Activated CD4-positive, alpha-beta T cell treated with anti-CD3 and anti-CD28 coated beads, Interleukin-10, Interleukin-2, amounts not matched to agents 100 ng/mL and 50 ng/mL, durations not matched to agents 16 hours and 8 hours (primary cell): ENCODE data around the gene STEAP3.
A peak's percentile ranks its signal among the peaks of the same experiment; 100 is the strongest.

Source experiments
- DNase-seq: peaks from one replicate; pipeline ENCODE4 v3.0.0-alpha.2; 2020

The STEAP3 gene

DNA sequence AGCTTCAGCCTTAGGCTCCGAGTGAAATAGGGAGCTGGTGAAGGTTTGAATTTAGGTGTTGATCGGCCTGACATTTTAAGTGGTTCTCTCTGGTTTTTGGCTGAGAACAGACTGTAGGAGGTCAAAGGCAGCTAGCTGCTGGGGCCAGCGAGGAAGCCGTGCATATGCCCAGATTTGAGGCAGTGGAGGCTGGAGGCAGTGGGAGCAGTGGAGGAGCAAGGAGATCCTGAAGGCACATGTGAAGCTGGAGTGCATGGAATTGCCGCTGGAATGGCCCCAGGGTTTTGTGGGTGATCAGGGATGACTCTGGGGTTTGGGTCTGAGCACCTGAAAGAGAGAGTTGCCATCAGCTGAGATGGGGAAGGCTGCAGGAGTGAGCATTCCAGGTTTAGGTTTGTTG lies 25.1 kb downstream of the STEAP3 start:
- DNase-seq, result no peak

DNA sequence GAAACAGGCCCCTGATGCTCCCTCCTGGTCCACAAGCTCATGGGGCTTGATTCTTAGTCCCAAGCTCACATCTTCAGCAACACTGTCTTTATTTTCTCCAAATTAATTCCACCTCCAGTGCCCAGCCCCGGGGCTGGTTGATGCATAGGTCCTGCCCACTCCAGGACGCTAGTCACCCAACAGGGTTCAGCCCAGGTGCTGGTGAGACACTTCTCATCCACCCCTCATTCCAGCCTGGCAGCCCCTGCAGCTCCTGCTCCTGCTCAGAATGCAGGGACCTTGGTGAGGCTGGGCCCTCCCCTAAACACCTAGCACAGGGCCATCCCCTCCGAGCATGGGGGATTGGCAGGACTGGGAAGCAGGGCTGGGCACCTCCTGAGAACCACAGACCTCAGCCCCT lies 25.7 kb downstream of the STEAP3 start:
- DNase-seq, result no peak

- DNase-seq, result no peak
Observed at GRCh38 chr2:119249855-119250717, 26.5 kb downstream of the STEAP3 start.

GRCh38 chr2:119250718-119251290 lies 27.2 kb downstream of the STEAP3 start:
- DNase-seq, result no peak

DNA sequence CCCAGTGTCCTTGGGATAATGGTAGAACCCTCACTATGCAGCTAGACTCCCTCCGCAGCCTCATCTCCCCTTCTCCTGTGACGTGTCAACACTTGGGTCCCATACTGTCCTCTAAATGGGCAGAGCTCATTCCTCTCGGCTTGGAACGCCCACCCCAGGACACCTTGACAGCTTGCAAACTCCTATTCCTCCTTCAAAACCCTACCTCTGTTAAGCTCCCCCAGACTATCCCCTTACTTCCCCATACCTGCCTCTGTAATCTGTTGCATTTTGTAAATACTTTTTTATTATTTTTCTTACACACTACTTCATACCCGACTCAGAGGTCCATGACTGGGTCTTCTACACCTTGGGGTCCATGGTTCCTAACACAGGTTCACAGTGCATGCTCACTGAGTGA lies 28.0 kb downstream of the STEAP3 start:
- DNase-seq, result no peak

GRCh38 chr2:119252186-119253113 lies 28.8 kb downstream of the STEAP3 start:
- DNase-seq, result peak; percentile 8

- no peak for DNase-seq
Observed at GRCh38 chr2:119253114-119253702, 29.6 kb downstream of the STEAP3 start.

DNA sequence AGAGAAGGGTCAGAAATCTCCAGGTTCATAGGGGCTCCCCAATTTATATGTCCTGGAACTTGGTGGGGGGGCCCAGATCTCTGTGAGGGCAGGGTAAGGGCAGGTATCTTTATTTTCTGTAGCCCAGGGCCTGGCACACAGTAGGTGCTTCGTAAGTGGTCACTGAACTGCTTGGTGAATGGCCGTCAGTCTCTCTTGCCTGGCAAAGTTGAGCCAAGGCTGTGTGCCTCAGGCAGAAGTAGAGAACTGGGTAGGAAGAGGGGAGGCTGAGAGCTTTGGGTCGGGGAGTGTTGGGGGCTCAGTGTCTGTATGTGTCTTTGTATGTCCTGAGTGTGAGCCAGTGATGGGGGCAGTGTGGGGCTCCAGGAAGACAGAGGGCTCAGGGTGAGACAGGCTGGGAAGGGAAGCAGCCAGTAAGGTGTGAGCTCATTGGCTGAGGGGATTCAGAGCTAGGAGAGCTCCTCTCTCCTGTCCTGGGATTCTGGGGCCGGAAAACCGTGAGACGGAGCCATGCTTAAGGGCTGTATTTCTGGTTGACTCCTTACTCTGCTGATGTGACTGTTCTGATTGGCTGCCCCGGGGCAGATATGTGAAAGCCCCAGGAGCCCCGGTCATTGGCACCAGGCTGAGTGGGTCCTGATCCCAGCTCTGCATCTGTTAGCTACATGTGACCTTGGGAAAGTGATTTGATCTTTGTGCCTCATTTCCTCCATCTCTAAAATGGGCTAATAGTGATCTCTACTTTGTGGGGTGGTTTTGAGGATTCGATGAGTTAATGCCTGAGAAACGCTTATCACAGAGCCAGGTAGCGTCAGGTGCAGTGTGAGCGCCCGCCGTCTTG lies 30.3 kb downstream of the STEAP3 start:
- DNase-seq, result no peak

GRCh38 chr2:119254601-119255080 lies 31.0 kb downstream of the STEAP3 start:
- DNase-seq, result no peak

DNA sequence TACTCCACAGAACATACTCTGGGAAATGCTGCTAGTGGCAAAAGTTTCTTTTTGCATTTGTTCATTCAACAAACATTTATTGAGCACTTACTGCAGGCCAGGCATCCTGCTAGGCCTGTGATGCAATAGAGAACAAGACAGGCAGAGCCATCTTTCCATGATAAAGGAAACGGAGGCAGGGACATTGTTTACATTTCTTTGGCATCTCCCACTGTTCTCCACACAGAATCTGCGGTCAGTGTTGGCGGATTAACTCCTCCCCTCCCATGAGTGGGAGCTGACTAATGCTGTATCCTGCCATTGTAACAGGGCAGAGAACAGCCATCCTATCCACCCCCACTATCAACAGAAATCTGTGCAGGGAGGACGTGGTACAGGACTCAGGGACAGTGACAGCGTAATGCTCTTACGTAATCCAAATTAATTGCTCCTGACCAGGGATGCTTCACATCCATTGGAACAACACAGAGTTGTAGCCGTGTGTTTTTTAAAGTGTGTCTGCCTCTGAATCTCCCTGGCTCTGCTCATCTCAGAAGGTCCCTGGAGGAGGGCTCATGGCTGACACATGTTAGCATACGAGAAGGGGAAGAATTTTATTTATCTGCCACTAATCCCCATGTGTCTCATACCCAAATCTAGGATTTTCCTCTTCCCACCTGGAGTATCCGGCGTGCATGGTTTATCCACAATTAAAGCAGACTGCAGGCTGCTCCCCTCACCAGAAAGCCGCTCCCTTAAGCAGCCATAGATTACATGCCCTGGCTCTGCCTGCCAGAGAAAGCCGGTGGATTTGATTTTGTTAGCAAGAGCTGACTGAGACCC lies 32.3 kb downstream of the STEAP3 start:
- no peak for DNase-seq

DNA sequence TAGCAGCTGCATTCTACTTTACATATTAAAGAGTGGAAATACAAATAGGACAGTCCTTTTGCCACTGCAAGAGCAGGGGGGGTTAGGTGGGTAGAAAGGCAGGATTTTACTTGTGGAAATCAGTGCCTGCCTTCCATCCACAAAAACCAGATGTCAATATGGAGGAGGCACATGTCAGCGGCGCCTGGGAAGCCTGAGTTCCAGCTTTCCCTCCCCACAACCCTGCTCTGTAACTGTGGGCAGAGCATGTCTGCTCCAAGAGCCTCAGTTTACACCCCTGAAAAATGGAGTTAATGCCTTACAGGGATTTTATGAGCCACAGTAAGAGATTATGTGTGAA lies 32.9 kb downstream of the STEAP3 start:
- DNase-seq, result no peak

DNA sequence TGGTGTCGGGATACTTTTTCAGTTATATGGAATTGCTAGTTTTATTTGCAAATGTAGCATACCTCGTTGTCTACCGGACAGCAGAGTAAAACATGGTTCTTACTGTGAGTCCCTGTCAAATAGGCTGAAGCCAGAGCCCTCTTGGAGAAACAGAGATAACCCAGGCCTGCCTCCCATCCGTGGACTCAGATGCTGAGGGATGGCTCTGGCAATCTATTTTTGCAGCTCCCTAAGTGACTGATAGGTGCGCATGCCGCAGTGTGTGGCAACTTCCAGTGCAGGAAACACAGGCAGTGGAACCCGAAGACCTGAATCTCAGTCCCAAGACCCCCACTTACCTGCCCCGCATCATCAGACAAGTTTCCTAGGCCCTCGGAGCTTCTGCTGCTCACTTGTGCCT lies 33.6 kb downstream of the STEAP3 start:
- no peak for DNase-seq

DNA sequence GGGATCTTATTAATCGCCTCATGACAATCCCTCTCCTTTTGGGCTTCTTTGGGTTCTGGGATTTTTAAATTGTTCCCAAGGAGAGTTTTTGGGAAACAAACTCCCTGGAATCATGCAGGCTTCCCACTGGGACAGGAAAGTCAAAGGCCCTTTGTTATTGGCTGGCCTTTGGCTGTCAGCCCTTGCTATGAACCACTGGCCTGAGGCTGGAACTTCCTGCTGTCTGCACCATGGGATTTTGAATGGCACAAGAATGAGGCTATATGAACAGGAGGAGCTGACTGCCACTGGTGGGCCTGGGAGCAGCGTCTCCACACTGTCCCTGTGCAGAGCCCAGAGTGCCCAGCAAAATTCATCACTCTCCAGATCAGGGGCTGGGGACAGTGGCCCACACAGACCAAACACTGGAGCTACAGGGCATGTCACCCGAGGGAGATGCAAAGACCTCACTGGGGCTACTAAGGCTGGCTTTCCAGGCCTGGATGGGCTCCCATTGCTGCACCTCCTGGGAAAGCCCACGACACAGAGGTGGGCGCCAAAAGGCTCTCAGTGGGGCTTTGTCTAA lies 35.7 kb downstream of the STEAP3 start:
- no peak for DNase-seq

GRCh38 chr2:119260646-119261492 lies 37.2 kb downstream of the STEAP3 start:
- DNase-seq, result no peak

DNA sequence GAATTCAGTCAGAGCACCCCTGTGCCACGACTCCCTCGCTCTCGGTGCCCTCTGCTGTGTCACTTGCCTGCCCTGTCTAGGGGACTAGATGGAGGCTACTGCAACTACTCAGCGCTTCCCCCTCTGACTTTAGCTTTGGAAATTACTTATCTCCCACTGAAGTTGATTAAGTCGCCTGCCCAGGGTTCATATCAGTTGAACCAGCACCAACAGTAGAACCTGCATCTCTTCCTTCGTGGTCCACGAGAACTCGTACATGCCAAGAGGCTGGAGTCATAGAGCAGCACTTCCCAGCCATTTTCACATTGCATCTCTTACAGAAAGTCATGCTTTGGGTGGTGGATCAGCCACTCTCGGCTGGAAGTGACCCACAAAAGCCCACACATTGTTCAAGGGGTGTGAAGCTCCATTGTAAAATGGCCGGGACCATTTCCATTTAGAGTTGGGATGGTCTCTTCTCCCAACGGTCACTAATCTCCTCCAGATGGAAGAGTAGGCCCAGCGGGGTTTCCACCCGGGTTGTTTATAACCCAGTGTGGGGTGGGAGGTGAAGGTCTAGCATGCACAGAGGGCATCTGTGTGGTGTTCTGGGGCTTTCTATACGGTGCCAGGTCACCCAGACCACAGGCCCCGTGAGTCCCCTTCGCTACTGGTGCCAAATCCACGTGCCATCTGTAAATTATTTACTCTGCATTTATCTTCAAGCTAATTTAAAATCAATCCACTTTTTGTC lies 38.0 kb downstream of the STEAP3 start:
- DNase-seq, result no peak

GRCh38 chr2:119263025-119263424 lies 39.4 kb downstream of the STEAP3 start:
- no peak for DNase-seq

DNA sequence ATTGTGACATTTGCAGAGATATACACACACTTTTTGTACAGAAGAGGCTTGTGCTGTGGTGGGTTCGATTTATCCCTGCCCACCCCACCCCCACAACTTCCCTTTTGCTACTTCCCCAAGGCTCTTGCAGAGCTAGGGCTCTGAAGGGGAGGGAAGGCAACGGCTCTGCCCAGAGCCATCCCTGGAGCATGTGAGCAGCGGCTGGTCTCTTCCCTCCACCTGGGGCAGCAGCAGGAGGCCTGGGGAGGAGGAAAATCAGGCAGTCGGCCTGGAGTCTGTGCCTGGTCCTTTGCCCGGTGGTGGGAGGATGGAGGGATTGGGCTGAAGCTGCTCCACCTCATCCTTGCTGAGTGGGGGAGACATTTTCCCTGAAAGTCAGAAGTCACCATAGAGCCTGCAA lies 40.0 kb downstream of the STEAP3 start:
- DNase-seq, result no peak

DNA sequence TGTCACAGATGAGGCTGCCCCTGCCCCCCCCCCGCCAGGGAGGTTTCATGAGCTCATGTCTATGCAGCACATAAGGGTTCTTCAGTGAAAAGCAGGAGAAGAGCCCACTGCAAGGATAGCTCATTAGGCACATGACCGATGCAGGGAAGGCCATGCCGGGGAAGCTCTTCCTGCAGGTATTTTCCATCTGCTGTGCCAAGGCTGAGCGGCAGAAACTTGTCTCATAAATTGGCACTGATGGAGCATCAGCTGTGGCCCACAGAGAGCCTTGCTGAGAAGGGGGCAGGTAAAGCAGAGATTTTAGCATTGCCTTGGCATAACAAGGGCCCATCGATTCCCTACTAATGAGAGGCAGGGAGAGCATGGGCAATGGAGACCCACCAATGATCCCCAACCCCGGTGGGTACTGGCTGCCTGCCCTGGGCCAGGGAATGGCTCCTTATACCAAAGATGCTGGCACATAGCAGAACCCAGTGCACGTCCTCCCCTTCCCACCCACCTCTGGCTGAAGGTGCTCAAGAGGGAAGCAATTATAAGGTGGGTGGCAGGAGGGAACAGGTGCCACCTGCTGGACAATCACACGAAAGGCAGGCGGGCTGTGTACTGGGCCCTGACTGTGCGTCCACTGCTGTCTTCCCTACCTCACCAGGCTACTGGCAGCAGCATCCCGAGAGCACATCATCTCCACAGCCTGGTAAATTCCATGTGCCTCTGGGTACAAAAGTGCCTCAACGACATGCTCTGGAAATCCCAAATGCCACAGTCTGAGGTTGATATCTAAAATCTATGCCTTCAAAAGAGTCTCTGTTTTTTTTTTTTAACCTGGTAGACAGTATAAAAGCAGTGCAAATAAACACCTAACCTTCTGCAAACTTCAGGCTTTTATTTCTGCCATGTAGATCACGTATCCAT lies 41.4 kb downstream of the STEAP3 start:
- DNase-seq, result peak; percentile 46
